Body of pancreas (tissue), 4 donors: Measurements from ENCODE around the gene LRRFIP1.

Experiments
- POLR2A ChIP-seq, 3 donors: fragments of 450-650 bp; IDR thresholded peaks; one replicate each; pipeline ENCODE4 v1.6.1; 2016; ENCODE audit warnings: antibody characterized with exemption in 3 of 3, mild to moderate bottlenecking in 2 of 3
- TF ChIP-seq, protein P1 (sequence below), 7 experiments: fragments of 450-650 bp in 4 of 7; fragments of 200-600 bp in 3 of 7; sonication (generic) in 3 of 7; IDR thresholded peaks; one replicate each; pipeline ENCODE4 v1.5.1; 2016 to 2019; ENCODE audit warnings: antibody characterized with exemption in 7 of 7

DNA sequence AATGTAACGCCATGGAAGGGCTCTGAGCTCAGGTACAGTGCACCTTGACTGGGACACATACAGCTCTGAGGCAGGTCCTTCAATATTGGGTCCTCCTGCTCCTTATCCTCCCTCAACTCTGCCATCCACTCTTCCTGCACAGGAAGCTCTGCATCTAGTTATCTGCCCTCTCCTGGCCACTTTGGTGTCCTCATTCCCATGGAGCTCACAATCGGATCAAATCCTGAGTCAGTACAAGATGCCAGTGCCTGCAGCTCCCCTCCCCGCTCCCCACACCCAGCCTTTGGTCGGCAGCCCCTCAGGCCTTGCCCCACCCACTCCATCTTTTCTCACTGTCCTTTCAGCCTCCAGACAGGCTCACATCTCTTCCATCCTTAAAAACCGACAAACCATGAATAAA lies 58.0 kb downstream of the LRRFIP1 start:
- no peak for TF ChIP-seq POLR2A (IDR thresholded peaks at IDR 0.05)
- TF ChIP-seq, protein P1, sequence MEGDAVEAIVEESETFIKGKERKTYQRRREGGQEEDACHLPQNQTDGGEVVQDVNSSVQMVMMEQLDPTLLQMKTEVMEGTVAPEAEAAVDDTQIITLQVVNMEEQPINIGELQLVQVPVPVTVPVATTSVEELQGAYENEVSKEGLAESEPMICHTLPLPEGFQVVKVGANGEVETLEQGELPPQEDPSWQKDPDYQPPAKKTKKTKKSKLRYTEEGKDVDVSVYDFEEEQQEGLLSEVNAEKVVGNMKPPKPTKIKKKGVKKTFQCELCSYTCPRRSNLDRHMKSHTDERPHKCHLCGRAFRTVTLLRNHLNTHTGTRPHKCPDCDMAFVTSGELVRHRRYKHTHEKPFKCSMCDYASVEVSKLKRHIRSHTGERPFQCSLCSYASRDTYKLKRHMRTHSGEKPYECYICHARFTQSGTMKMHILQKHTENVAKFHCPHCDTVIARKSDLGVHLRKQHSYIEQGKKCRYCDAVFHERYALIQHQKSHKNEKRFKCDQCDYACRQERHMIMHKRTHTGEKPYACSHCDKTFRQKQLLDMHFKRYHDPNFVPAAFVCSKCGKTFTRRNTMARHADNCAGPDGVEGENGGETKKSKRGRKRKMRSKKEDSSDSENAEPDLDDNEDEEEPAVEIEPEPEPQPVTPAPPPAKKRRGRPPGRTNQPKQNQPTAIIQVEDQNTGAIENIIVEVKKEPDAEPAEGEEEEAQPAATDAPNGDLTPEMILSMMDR (IDR thresholded peaks at IDR 0.05), result peak in 2 of 7 experiments; percentile 14 to 16
